Ureter (tissue), 1 donor: ENCODE results near the gene GGA3. TPM values are rescaled to one million over a fixed set of nuclear protein-coding genes. Genes with fewer than 3 reads are reported as not detected.
"Not testable (repeated sequence)": the region's sequence is repeated elsewhere in the genome, so short reads cannot be mapped to it uniquely, and the experiment has no call there.

Experiments used
- DNase-seq: peaks from one replicate; pipeline ENCODE4 v3.0.0-alpha.2; 2020; ENCODE audit warnings: low spot score
- total RNA-seq: library from RNA; stranded (reverse); gene quantifications from one replicate; pipeline ENCODE4 v1.2.4, GENCODE V29; 2023
- donor health status: DM: yes; HTN: yes; CAD: no.

Gene GGA3, protein sequence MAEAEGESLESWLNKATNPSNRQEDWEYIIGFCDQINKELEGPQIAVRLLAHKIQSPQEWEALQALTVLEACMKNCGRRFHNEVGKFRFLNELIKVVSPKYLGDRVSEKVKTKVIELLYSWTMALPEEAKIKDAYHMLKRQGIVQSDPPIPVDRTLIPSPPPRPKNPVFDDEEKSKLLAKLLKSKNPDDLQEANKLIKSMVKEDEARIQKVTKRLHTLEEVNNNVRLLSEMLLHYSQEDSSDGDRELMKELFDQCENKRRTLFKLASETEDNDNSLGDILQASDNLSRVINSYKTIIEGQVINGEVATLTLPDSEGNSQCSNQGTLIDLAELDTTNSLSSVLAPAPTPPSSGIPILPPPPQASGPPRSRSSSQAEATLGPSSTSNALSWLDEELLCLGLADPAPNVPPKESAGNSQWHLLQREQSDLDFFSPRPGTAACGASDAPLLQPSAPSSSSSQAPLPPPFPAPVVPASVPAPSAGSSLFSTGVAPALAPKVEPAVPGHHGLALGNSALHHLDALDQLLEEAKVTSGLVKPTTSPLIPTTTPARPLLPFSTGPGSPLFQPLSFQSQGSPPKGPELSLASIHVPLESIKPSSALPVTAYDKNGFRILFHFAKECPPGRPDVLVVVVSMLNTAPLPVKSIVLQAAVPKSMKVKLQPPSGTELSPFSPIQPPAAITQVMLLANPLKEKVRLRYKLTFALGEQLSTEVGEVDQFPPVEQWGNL
- total RNA-seq = 61.4 TPM

DNA sequence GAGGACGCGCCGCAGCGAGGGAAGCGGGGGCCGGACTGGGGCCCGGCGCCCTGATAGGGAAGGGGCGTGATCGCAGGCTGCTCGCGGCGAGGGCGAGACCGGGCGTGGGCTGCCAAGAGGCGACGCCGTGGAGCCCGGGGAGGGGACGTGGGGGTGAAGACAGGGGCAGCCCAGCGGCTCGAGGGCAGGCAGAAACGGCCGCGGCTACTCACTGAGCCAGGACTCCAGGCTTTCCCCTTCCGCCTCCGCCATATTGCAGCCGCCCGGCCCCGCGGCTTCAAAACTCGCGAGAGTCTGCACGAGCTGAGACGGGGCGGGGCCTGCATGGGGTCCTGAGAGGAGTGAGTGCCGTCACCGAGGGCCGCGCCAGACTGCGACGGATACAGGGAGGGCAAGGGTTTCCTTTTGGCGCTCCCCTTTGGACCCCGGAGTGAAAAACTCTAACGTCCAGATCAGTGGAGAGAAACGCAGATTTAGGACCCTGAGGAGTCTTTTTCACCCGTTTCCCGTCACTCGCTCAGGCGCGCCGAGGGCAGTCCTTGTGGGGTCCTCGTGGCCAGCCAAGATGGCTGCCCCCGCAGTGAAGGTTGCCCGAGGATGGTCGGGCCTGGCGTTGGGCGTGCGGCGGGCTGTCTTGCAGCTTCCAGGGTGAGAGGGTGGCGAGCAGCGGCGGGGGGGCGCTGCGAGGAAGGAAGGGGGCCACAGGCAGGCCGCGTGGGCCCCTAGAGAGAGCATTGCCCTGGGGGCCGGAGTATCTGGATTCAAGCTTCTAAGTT lies at the start of gene GGA3, which contains the start of gene MRPS7:
Gene GGA3, minus strand, starts transcription at position 271 of the 776 bp plus-strand sequence. Its CDS starts 19 bp downstream, at position 252.
Gene MRPS7, plus strand, starts transcription at position 544 of the 776 bp plus-strand sequence. Its CDS starts 22 bp downstream, at position 566.
- DNase-seq = peak; percentile 95

DNA sequence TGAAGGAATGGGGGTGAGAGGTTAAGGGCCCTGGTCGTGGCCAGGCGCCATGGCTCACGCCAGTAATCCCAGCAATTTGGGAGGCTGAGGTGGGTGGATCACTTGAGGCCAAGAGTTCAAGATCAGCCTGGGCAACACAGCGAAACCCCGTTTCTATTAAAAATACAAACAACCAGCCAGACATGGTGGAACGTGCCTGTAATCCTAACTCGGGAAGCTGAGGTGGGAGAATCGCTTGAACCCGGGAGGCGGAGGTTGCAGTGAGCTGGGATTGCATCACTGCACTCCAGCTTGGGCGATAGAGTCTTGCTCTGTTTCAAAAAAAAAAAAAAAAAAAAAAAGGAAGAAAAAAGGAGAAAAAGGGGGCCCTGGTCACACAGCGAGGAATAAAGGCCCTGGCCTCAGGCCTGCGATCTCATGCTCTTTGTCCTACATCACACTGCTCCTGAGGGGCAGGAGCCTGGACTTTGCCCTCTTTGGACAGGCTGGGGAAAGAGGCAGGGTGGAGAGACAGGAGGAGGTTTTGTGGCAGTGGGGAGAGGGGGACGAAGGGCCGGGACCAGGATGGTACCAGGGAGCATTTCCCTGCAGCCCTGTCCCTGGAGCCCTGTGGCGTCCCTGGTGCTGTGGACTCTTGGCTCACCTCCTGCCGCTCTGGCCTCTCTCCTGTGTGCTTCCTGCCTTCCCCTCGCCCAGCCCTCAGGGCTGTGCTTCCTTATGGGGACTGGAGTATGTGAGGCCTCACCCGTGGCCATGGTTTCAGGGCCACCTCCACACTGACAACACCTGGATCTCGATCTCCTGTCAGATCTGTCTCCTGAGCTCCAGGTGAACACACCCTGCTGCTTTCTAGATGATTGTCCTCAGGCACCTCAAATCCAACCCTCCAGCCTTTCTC lies 47.6 kb upstream of the GGA3 start:
- no peak for DNase-seq

DNA sequence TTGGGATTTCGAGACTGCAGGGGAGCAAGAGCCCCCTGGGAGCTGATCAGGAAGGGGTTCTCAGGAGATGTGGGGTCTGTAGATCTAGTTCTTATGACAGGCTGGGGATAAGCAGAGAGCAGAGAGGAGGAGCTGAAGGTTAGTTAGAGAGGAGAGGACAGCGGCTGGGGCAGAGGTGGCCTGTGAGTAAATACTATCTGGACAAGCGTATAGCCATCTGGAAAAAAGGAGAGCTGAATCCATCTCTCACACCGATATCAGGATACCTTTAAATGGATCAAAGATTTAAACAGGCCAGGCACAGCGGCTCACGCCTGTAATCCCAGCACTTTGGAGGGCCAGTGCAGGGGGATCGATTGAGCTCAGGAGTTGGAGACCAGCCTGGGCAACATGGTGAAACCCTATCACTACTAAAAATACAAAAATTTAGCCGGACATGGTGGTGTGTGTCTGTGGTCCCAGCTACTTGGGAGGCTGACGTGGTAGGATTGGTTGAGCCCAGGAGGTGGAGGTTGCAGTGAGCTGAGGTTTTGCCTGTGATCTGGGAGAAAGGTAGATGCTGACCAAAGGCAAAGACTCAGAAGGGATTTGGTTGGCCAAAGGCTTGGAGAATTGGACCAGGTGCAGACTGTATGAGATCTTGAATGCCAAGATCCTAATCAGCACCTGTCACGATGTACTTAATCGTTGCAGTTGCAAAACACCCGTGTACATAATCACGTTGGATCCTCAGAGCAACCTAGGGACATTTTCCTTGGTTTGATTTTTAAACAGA lies 46.7 kb upstream of the GGA3 start:
- DNase-seq = no peak

DNA sequence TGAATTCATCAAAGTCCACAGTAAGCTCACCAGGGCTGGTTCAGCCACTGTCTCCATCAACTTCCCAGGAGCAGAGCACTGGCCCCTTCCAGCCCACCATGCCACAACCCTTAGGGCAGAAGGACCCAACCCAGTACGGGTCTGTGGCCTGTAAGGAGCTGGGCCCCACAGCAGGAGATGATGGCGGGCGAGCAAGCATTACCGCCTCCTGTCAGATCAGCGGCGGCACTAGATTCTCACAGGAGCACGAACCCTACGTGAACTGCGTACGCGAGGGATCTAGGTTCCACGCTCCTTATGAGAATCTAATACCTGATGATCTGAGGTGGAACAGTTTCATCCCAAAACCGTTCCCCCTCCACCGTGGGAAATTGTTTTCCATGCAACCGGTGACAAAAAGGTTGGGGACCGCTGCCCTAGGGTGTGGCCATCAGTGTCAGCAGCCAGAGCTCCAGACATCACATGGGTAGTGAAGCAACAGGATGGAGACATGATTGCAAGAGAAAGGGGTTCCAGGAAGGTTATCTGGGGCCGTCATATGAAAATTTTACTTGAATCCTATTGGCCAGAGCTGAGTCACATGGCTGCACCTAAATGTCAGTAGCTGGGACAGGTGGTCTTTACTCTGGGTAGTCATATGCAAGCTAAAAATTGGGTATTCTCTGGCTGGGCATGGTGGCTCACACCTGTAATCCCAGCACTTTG lies 40.2 kb upstream of the GGA3 start:
- no peak for DNase-seq

DNA sequence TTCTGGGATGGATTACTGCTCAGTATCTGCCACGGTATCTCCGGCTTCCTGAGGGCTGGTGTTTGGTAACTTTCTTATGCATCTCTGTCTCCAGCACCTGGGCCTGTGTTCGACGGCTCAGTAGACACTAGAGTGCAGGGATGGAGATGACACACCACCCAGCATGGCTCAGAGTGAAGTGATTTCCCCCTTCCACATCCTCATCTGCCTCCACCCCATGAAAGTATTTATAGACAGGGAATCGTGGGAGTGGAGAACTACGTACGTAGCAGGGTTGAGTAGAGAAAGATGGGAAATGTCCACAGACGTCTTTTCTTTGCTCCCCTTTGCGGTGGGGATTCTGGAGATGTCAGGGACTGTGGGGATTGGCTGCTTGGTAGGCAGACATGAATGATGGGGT lies 39.6 kb upstream of the GGA3 start:
- DNase-seq = no peak

DNA sequence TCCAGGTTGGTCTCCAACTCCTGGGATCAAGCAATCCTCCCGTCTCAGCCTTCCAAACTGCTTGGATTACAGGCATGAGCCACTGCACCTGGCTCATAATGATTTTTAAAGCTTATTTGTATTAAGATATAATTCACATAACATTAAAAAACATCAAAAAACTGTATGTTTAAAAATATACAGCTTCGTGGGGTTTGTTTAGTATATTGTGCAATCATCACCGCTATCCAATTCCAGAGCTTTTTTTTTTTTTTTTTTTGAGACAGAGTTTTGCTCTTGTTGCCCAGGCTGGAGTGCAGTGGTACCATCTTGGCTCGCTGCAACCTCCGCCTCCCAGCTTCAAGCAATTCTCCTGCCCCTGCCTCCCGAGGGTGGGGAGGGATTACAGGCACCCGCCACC lies 38.9 kb upstream of the GGA3 start:
- no peak for DNase-seq

DNA sequence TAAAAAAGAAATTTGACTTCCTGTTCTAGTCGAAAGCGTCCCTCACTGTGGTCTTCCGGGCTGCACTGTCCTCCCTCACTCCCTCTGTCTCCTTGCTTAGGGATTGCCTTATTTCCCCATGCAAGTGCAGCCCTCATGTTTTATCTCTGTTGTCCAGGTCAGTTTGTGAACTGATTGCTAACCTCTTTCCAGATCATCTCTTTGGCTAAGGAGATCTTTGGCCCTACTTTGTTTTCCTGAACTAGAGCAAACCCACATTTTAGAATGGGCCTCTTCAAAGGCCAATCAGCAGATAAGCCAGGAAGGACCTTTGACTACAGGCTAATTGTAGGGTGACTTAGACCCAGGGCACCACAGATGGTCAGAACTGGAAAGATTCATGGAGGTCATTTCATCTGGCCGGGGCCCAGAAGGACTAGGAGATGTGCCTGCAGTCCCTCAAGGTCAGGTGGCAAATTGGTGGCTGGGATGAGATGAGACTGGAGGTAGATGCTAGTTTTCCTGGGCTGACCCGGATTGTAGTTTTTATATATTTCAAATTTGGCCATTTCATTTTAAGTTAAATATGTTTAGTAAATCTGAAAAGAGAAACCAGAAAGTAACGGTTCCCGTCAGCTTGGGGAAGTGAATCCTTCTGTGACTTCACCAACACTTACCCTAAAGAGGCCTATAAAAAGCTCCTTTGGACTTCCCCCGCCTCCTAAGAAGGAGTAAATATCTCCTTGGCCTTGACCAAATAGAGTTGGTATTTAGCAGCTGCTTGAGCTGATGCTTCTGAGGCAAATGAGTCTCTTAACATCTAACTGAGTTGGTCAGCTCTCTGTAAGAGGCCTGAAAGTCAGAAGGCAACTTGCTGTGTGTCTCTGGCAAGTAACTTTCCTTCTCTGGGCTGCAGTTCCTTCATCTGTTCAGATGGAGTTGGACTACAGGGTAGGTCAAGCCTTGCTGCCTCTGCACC lies 34.1 kb upstream of the GGA3 start:
- no peak for DNase-seq

DNA sequence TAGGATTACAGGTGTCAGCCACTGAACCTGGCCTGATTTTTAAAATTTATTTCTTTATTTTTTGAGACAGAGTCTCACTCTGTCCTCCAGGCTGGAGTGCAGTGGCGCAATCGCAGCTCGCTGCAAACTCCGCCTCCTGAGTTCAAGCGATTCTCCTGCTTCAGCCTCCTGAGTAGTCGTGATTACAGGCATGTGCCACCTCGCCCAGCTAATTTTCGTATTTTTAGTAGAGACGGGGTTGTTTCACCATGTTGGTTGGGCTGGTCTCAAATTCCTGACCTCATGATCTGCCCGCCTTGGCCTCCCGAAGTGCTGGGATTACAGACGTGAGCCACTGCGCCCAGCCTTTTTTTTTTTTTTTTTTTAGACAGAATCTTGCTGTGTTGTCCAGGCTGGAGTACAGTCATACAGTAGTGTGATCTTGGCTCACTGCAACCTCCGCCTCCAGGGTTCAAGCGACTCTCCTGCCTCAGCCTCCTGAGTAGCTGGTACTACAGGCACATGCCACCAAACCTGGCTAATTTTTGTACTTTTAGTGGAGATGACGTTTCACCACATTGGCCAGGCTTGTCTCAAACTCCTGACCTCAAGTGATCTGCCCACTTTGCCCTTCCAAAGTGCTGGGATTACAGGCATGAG lies 31.5 kb upstream of the GGA3 start:
- DNase-seq = not testable (repeated sequence)

DNA sequence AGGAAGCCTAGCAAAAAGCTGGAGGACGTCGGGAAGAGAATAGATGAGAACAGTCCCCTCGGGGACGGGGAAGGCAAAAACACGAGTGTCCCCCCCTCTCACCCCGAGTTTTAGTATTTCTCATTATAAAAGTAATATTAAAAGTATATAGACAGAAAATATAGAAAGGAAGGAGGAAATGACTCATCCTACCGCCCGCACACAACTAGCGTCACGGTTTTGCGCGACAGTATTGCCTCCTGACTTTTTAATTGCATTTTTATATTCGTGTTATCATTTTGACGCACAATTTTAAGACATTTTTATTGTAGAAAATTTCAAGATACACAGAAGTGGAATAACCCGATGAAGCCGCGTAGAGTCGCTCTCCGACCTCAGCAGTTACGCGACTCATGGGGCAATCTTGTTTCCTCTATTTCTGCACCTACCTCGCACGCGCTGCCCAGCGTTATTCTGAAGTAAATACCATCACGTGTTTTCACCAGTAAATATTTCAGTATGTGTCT lies 28.5 kb upstream of the GGA3 start:
- DNase-seq = no peak

DNA sequence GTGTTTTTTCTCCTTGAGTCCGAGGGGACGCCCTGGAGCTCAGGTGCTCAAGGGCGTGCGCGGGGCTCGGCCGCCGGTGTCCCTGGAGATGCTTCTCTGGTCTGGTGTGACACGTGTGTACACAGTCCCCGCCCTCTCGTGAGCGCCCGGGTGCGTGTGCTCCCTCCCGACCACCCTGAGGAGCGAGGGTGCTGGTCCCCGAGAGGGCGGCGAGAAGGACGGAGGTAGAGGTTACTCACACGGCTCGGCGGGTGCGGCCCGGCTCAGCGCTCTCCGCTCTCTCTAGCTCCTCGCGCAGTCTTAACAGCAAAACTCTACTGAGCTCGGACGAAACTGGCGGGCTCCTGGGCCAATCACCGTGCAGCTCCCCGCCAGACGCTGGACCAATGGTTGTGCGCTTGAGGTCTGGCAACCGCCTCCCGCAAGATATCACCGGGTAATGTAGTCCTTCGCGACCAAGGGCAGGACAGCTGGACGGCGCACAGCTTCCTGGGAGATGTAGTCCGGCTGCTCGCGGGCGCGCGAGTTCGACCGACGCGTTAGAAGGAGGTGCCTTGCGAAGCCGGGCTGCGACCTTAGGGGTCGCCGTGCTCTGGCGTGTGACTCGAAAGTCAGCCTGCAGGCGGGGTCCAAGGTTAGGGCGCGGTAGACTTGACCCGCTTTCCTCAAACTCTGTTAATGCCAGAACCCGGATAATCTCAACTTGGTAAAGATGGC lies 27.9 kb upstream of the GGA3 start, which contains the start of gene SLC25A19:
Gene SLC25A19, minus strand, starts transcription at position 319 of the 717 bp plus-strand sequence. CDS start 2,669 bp downstream, outside the sequence.
- DNase-seq = peak; percentile 98

DNA sequence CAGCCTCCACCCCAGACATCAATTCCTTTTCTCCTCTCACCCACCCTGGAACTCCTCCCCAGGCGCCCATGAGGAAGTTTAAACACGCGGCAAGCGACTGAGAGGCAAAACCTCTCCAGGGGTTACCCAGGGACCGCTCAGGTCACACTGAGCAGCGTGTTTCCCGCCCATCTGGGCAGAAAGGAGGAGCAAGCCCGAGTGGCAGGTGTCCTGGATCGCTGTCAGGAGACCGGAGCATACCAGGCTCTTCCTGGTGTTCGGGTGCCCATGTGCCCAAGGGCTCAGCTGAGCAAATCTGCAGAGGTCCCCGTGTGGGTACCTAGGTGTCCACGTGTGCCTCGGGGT lies 27.3 kb upstream of the GGA3 start:
- peak; percentile 57 for DNase-seq

DNA sequence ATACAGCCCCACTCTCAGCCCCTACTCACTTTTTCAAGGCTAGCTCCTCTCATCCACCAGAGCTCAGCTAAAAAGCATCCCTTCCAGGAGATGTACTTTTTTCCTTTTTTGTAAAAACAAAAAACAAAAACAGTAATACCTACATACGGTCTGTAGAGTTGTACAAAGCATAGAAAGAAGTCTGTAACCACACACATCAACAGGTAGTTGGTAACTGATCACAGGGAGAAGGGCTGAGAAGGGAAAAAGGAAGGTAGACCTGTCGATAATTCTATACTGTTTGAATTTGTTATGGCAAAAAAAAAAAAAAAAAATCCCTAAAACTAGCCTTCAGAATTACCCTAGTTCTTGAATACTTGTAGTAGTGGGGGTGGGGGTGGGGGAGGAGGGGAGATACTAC lies 27.0 kb upstream of the GGA3 start:
- DNase-seq = no peak

DNA sequence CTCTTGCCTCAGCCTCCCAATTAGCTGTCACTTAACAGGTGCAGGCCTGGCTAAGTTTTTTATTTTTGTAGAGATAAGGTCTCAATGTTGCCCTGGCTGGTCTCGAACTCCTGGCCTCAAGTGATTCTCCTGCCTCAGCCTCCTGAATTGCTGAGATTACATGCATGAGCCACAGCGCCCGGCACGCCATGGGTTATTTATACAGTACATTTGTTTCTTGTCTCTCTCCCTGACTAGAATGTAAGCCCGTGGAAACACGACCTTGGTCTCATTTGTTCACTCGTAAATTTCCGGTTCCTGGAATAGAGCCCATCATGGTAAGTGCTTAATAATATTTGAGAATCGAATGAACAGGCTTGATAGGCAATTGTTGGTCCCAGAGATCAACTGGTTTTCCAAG lies 25.8 kb upstream of the GGA3 start:
- DNase-seq = no peak

DNA sequence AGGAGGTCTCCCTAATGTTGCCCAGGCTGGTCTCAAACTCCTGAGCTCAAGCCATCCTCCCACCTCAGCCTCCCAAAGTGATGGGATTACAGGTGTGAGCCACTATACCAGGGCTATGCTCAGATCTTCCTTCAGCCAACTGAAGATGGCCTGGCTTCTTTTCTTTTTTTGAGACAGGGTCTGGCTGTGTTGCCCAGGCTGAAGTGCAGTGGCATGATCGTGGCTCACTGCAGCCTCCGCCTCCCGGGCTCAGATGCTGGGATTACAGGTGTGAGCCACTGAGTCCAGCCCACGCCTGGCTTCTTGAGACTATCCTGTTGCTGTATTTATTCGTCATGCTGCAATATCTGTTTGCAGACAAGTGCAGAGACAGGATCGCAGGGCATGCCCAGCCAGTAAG lies 23.7 kb upstream of the GGA3 start:
- no peak for DNase-seq

DNA sequence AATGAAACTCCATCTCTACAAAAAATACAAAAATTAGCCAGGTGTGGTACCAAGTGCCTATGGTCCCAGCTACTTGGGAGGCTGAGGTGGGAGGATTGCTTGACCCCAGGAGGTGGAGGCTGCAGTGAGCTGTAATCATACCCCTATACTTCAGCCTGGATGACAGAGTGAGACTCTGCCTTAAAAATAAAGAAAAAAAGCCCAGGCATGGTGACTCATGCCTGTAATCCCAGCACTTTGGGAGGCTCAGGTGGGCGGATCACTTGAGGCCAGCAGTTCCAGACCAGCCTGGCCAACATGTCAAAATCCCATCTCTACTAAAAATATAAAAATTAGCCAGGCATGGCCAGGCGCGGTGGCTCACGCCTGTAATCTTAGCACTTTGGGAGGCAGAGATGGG lies 18.8 kb upstream of the GGA3 start:
- not testable (repeated sequence) for DNase-seq

DNA sequence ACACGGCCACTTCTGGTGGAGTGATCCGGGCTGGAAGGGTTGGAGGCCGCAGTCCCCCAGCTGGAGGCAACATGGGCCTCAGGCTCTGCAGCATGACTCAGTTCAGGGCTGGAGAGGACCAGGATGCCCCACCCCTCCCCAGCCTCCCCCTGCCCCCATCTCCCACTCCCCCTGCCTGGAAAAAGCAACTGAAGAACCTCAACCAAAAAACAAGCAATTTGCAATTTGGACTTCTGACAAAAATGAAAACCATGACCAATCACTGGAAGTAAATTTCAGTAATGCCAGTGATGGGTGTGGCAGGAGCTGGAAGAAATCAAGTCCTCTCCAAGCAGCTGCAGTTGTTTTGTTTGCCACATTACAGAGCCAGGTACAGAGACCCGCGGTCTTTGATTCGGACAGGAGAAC lies 16.3 kb upstream of the GGA3 start:
- no peak for DNase-seq
